SK-N-SH (cell line): ENCODE measurements around the gene VWF.

Source experiments
- CTCF ChIP-seq: fragments of 200-600 bp; sonication (generic); IDR thresholded peaks from 2 replicates; pipeline ENCODE4 v1.6.1; 2017; ENCODE audit warnings: antibody characterized with exemption, mild to moderate bottlenecking, moderate library complexity
- EP300 ChIP-seq, 2 experiments: IDR thresholded peaks; 2 replicates each; pipeline versions ENCODE4 v1.4.0 to v1.6.1; 2012; ENCODE audit warnings: borderline replicate concordance in 1 of 2, low read depth in 1 of 2, low read length in 1 of 2
- FOXM1 ChIP-seq: IDR thresholded peaks from 2 replicates; pipeline ENCODE4 v1.4.0; 2012; ENCODE audit warnings: low read depth, mild to moderate bottlenecking
- MXI1 ChIP-seq: IDR thresholded peaks from 2 replicates; pipeline ENCODE4 v1.6.1; 2012; ENCODE audit warnings: mild to moderate bottlenecking, low read depth, low read length, improper control_type of control experiment
- POLR2AphosphoS5 ChIP-seq: IDR thresholded peaks from 2 replicates; pipeline ENCODE4 v1.6.1; 2012; ENCODE audit warnings: low read depth, low read length
- RAD21 ChIP-seq: IDR thresholded peaks from 2 replicates; pipeline ENCODE4 v1.6.1; 2012; ENCODE audit warnings: mild to moderate bottlenecking, low read length
- RFX5 ChIP-seq: IDR thresholded peaks from 2 replicates; pipeline ENCODE4 v1.6.1; 2012; ENCODE audit warnings: mild to moderate bottlenecking, improper control_type of control experiment, low read length
- YY1 ChIP-seq: IDR thresholded peaks from 2 replicates; pipeline ENCODE4 v1.4.0; 2012; ENCODE audit warnings: low read depth, mild to moderate bottlenecking

GRCh38 chr12:6058481-6059161 is 65.8 kb downstream of the VWF start:
- TF ChIP-seq MXI1 (no peak), FOXM1 (no peak), RFX5 (no peak), CTCF (no peak), POLR2AphosphoS5 (no peak), EP300 (IDR thresholded peaks at IDR 0.05; ENCODE audit: borderline replicate concordance in 1 of 2, low read depth in 1 of 2, low read length in 1 of 2) (no peak), RAD21 (no peak), YY1 (no peak)
